GM21381 (cell line): Measurements from ENCODE around the gene CLEC3B.

Source experiments
- ATAC-seq: cut with Tn5 transposase; IDR thresholded peaks from one replicate; pipeline ENCODE4 v1.9.1; 2021; ENCODE audit warnings: mild to moderate bottlenecking, moderate library complexity; ENCODE audit not compliant: unreplicated experiment

Gene CLEC3B

DNA sequence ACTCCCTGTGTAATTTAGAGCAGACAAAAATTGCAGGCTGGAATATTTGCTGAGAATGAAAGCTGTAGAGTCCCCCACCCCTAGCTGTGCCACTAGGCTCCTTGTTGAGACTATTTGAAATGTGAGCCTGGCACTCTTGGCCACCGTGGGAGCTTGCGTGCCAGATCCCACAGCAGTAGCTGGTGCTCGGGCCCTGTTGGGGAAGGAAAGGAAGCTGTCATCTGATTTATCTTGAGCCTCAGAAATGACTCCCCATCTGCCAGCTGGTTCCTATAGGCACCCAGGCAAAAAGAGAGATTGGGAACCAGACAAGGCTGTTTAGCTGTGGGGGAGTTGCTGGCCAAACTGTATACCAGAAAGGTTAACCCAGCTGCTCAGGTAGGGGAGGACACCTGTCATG lies 23.4 kb upstream of the CLEC3B start:
- no peak for ATAC-seq

DNA sequence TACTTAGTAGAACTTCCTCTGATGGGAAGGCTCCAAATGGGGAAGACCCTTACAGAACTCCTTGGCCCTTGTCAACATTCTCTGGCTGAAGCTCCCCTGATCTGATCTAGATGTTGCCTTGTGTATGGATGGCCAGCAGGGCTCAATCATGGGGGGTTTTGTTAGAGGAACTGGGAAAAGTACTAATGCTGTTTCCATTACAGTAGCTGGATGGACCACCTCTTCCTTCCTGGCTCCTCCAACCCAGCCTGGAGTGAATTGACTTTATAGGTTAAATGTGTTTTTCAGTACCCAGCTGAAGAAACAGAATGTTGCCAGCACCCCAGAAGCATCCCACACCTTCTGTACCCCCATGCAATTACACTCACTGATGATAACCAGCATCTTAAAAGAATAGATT lies 22.7 kb upstream of the CLEC3B start:
- ATAC-seq: no peak

DNA sequence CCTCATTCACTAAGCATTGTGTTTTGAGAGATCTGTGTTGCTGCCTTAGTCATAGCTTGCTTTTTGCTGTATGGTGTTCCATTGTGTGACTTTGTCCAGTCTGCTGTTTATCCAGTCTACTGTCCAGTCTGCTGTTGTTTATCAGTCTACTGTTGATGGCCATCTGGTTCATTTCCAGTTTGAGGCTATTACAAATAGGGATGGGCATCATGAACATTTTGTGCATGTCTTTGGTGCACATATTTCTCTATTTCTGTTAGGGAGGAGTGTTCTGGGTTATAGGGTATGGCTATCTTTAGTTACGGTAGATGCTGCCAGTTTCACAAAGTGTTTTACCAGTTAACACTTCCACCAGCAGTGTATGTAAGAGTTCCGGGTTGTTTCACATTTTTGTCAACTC lies 22.2 kb upstream of the CLEC3B start:
- no peak for ATAC-seq

DNA sequence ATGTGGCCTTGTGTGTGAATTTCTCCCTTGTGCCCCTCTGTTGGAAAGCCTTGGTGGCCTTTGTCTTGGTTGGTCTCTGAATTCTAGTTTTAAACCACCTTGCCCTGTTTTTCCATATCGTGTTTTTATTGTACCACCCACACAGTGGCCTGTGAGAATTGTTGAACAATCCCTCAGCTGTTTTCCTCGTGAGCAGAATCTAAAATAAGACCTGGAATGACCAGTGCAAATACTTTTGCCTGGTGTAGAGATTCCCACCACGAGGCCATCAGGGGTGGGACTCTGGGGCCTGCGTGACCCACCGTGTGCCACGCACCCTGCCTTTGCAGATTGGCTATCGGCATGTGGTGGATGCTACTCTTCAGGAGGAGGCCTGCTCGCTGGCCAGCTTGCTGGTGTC lies 19.0 kb upstream of the CLEC3B start:
- no peak for ATAC-seq

DNA sequence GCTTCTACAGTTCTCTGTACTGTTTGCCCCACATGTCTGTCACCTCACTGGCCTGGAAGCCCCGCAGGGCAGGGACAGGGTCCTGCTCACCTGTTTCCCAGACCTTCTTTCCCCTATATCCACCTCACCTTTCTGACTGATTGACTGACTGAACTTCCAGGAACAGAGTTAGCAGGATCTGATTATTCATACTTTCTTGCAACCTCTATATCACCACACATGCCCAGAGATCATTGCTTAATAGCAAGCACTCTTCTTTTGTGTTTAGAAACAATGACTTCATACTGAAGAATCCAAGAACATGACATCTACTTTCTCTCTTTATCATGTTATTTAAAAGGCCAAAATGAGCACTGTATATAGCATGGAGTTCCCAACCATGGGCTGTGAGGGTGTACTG lies 18.0 kb upstream of the CLEC3B start:
- ATAC-seq: no peak

DNA sequence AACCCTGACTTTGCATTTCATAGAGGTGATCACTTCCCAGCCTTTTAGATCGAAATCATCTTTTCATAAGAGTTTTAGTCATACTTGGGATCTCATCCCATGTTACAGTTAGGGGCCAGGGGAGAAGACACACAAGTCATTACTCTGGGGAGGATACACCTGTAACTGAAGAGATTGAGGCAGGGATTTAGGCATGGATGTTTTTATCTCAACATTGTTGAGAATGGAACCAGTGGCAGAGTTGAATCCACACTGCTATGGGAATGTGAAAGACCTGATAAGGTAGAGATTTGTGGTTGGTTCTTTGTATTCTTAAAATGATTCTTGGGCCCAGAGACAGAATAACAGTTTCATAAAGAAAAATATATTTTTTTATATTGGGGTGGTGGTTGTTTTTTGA lies 16.2 kb upstream of the CLEC3B start:
- ATAC-seq: no peak

DNA sequence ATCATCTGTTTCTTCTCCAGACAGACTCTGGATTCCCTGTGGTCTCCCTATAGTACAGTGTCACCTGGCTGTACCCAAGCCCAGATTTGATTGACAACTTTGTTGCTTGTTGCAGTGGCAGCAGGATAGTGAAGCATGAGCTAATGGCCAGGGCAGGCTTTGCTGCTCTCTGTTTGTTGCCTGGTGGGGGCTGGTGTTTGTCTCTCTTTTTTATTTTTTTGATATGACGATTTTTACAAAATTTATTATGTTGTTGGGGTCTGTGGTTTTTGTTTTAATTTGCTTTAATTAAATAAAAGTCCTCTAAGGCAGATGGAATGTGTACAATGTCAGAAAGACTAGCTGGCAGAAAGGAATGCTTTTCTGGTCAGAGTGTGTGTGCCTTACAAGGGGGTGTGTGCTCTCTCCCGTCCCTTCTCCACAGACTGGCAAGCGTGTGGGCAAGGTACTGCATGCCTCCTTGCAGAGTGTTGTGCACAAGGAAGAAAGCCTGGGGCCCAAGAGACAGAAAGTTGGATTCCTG lies 15.2 kb upstream of the CLEC3B start:
- ATAC-seq: no peak

DNA sequence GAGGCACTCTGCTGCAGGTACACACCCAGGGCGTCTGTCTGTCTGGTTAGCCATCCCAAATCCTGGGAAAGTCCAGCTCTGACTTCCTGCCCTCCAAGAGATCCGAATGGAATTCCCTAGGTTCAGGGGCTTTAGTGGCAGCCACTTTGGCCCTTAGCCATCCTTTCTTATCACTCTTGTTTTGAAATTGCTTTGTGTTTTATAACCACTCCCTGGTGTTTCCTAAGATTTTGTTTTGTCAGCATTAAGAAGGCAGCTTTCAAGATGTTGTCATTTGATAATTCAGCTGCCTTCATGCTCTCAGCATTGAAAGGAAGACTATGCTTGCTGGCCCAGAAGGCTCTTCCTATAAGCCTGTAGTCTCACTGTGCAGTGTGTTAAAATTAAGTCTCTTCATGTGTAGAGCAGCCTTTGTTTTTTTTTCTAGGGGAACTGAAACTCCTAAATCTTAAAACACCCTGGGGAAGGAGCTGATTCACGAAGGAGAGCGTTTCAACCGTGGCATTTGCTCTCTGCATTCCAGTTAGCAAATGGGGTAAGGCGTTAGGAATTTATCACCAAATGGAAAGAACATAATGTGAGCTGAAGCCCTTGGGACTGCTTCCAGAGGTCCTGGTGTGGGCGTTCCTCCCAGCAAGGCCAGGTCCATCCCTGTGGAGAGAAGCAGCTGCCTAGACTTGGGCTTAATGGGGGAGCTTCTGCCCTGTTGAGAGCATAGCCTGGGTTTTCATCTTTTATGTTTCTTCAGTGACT lies 14.2 kb upstream of the CLEC3B start:
- ATAC-seq: no peak

DNA sequence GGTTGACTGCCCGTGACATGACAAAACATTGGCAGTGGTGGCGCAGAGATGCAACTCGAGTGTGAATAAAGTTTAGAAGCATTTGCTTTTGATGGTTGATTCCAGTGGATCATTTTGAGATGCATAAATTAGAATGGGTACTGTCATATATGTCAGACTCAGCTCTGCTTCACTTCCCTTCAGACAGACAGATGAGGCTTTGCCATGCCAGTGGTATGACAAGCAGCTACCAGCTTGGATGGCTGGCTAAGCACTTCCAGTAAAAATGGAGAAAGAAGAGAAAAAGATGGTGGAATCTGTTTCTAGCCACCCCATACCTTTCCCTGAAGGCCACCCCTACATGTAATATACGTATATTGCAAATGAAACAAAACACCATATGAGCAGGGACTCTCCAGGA lies 13.5 kb upstream of the CLEC3B start:
- ATAC-seq: no peak

DNA sequence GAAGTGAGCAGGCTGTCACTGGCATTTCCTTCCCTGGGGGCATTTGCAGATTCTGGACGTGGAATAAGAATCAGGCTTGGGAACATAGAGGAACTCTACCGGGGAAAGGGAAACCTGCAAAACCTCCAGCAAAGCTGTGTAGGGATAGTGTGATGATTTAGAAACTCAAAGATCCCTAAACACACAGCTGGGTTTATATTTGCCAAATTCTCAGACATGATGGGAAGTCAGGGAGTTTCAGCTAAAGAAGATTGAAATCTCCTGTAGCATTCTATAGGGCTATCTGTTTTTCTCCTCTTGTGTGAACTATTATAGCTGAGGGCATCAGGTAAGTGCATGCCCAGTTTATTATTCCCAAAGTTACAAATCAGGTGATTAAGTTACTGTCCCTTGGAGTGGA lies 9.2 kb upstream of the CLEC3B start:
- no peak for ATAC-seq

DNA sequence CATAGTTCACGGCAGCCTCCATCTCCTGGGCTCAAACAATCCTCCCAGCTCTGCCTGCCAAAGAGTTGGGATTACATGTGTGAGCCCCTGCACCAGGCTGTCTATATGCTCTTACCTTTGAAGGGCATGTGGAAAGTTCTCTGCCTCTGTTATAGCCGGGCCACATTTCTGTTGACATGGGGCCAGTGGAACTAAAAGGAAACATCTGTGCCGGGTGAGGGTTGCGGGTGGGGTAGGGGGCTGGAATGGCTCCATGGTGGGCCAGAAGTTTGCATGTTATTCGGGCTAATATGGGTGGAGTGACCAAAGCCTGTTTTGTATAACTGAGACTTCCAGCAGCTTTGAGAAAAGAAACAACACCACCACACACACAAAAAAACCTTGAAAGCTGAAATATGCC lies 8.3 kb upstream of the CLEC3B start:
- ATAC-seq: no peak

DNA sequence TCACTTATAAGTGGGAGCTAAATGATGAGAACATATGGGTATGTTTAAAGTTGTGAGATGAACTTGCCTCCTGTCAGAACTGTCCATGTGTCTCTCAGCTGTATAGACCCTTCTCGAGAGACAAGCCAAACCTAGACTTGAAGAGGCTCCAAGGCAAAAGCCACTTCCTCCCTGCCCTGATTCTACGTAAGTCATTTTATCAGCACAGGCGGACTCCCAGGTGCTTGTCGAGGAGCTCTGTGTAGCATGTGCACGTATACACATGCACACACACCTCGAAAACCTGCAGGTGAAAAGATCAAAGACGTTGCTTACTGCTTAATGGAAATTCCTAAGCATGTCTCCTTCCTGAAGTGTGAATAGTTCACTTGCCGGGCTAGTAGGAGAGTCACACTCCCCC lies 5.6 kb upstream of the CLEC3B start:
- ATAC-seq: no peak

DNA sequence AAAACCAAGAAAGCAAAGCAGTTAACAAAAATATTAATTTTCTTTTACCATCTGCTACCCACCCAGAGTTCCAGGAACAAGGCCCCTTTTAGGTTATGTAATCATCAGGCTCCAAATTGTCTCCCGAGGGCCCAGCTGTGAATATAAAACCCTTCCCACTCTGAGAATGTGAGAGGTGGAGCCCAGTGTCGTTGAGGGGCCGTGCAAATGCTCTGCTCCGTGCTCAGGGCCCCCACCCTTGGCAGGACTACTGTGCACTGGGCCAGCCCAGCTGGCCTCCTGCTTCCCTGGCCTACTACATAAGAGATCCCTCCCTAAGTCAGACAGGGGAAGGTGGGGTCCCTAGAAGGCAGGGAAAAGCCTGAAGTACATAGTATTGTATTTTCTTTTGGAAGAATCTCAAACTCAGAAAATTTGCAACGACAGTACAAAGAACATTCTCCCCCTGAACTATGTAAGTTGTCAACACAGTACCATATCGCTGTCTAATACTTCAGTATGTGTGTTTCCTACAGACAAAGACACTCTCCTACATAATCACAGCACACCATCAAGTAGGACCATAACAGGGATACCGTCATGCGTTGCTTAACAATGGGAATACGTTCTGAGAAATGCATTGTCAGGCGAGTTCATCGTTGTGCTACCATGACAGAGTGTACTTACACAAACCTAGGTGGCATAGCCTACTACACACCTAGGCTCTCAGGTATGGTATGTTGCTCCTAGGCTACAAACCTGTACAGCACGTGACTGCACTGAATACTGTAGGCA lies 4.4 kb upstream of the CLEC3B start:
- no peak for ATAC-seq

DNA sequence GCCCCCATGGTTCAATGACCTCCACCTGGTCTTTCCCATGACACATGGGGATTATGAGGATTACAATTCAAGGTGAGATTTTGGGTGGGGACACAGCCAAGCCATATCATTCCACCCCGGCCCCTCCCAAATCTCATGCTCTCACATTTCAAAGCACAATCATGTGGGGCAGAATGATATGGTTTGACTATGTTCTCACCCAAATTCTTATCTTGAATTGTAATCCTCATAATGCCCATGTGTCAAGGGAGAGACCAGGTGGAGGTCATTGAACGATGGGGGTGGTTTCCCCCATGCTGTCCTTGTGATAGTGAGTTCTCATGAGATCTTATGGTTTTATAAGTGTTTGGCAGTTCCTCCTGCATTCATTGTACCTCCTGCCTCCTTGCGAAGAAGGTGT lies 2.4 kb upstream of the CLEC3B start:
- ATAC-seq: no peak

DNA sequence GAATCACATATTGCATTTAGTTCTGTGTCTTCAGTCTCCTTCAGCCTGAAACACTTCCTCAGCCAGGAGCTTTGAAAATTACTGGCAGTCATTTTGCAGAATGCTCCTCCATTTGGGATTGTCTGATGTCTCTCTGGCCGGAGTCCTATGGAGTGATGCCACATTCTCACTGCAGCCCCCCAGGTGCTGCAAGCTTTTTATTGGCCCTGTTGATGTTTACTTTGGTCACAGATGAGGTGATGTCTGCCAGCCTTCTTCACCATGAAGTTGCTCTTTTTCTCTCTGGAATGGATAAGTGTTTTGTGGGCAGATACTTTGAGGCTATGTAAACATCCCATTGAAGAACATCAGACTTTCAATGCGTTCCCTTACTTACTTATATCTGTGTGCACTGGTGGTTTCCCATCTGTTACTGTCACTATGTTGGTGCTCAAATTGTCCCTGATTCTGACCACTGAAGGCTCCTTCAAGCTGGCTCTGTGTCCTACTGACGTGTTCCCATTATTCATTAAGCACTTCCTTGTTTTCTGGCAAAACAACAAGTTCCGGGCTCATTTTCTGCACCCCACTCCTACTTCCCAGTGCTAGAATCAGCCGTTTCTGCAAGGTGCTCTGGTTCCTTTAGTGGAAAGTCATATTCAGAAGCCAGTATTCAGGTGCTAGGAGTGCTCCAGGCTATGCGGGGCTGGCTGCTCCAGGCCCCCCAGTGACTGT lies 1.4 kb upstream of the CLEC3B start:
- ATAC-seq: no peak

DNA sequence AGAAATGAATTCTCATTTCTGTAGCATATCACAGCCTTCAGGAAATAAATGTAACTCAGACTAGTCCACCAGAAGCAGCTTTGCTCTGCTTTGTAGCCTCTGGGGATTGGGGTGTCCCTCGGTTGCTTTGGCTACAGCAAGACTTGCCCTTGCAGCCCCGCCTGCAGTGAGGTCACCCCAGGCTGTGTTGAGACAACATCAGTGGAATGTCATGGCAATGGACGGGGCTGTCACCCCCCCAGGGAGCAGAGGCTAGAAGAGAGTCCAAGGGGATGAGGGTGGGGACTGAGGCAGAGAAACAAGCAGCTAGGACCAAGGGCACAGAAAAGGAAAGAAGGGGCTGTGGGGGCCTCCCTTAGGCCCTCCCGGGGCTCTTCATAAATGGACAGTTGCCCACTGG lies 854 bp downstream of the CLEC3B start:
- no peak for ATAC-seq

DNA sequence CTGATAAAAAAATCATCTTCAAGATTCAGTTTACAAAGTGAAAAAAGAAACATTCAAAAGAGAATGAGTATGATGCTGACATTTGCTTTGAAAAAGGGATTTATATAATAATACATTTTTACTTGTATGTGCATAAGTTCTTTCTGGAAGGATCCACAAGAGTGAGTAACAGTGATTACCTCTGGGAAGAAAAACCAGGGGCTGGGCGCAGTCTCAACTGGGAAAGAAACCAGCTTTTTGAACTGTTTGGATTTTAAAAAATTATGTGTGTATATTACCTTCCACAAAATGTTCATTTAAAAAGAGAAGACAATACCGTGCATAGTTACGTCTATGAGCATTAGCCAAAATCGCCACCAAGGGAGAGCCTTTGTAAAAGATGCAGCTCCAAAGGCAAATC lies 1.3 kb downstream of the CLEC3B start:
- ATAC-seq: no peak

DNA sequence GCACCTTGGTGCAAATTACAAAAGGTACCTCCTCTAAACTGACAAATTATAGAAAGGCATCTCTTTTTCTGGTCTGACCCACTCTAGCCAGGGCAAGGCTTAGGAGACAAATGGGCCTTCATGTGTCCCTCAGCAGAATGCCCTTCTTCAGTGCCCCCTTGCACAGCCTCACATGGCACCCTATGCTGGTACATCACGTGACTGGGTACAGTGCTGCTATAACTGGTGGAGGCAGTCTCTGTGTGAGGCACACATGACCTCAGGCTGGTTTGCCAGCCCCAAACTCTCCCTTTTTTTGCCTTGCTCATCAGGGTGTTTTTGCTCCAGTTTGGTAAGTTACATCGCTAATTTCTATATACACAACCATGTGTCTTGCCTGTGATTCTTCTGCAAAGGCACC lies 3.1 kb downstream of the CLEC3B start:
- no peak for ATAC-seq

DNA sequence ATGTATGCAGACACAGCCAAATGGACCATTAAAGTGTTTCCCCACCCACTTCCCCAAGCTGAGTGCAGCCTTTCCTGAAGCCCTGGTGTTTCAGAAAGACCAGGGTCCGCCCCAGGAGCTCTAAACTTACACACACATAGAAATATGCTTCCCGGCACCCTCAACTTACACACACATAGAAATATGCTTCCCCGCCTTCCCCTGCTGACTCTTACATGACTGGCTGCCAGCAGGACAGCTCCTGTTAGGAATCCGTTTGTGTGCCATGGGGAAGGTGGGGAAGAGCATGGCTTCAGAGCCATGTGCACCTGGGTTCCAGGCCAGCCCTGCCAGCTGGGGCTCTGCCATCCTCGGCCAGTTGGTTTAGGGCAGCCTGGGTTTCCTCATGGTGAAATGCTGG lies 3.6 kb downstream of the CLEC3B start:
- no peak for ATAC-seq

DNA sequence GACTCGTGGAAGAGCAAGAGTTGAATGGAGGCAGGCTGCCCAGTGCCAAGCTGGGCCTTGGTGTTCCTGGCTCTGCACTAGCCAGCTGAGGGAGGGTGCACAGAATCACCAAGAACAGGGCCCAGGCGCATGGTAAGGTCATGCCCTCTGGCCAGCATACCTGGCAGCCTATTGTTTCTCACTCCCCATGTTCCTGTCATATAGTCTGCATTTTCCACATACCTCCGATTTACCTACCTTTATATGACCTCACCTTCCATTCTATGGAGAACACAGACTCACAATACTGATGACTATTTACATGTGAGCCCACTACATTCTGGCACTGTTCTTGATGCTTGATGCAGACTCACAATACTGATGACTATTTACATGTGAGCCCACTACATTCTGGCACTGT lies 5.4 kb downstream of the CLEC3B start:
- ATAC-seq: no peak

DNA sequence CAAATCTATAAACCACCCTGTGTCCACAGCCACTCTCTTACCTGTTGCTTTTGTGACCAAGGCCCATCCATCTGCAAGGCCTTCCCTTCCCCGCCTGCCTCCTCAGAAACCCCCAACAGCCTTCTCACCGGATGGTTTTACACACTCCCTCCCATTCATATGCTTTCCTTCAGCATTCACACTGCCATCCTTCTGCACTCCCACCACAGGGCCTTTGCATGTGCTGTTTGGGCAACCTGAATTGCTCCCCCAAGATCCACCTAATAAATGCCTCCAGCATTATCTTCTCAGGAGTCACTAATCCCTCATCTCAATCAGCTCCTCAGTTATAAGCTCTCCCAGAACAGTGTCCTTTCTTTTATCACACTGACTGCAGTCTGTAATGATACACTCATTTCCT lies 6.0 kb downstream of the CLEC3B start:
- ATAC-seq: no peak

DNA sequence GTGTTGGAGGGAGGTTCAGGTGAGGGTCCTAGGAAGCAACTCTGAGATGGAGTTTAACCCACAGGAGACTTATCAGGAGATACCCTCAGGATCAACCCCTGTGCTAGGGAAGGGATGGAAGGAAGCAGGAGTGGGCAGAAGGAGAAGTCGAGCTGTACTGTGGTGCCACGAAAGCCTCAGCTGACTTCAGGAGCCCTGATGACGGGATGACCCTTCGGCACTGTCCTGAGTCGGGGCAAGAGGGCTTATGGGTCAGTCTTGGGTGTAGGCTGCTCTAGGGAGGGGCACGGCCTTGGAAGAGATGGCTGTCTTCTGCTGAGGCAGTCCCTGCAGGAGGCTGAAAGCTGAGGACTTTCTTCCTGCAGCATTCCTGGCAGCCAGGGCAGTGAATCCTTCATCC lies 7.7 kb downstream of the CLEC3B start:
- ATAC-seq: no peak
